Sigmoid colon (tissue), 4 donors: ENCODE data around the gene LITAFD.

ENCODE experiments used
- CTCF ChIP-seq, 4 experiments: fragments of 450-650 bp in 3 of 4; fragments of 200-600 bp in 1 of 4; IDR thresholded peaks; one replicate each; pipeline ENCODE4 v1.5.1; 2016 to 2019; ENCODE audit warnings: antibody characterized with exemption in 4 of 4, mild to moderate bottlenecking in 3 of 4, moderate library complexity in 2 of 4
- EP300 ChIP-seq, 4 donors: sonication (generic); formaldehyde crosslinking; IDR thresholded peaks; one replicate each; pipeline ENCODE4 v1.6.1; 2017; ENCODE audit warnings: antibody characterized with exemption in 4 of 4

- TF ChIP-seq EP300 (IDR thresholded peaks at IDR 0.05) (no peak), CTCF (IDR thresholded peaks at IDR 0.05) (no peak)
Observed at GRCh38 chr16:8858994-8859912, 22.9 kb upstream of the LITAFD start.
